HG03439 (cell line): ENCODE data around the gene FGF3.
"Not testable (repeated sequence)": the region's sequence is repeated elsewhere in the genome, so short reads cannot be mapped to it uniquely, and the experiment has no call there.

Experiments
- ATAC-seq: cut with Tn5 transposase; IDR thresholded peaks from one replicate; pipeline ENCODE4 v1.9.1; 2021; ENCODE audit warnings: mild to moderate bottlenecking, moderate library complexity; ENCODE audit not compliant: unreplicated experiment

FGF3 gene

GRCh38 chr11:69773626-69774353 is 45.4 kb downstream of the FGF3 start:
- no peak for ATAC-seq

GRCh38 chr11:69771466-69771865 is 47.8 kb downstream of the FGF3 start:
- ATAC-seq, result no peak

GRCh38 chr11:69770540-69770939 is 48.7 kb downstream of the FGF3 start:
- ATAC-seq, result no peak

DNA sequence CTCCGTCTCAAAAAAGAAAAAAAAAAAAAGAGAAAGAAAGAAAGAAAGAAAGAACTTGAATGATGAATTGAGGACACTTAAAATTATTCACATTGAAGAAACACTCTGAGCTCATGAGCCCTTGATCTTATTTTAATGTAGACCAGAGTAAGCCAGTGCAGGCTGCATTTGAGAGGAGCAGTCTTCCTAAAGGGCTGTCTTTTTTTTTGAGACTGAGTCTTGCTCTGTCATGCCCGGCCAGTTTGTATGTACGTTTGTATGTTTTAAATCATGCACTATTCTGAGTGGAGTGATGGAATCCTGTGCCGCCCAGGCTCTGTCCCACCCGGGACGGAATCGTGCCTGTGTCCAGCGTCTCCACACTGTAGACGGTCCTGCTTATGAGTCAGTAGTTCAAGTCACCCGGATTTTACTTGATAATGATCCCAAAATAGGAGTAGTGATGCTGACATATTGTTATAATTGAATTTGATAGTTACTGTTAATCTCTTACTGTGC is 53.7 kb downstream of the FGF3 start:
- no peak for ATAC-seq

DNA sequence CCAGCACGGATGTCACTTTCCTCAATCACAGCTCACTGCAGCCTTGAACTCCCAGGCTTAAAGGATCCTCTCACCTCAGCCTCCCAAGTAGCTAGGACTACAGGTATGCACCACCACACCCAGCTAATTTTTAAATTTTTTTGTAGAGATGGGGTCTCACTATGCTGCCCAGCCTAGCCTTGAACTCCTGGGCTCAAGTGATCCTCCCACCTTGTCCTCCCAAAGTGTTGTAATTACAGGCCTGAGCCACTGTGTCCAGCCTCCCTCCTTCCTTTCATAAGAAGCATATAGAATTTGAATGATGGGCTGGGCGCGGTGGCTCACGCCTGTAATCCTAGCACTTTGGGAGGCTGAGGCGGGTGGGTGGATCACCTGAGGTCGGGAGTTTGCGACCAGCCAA is 54.3 kb downstream of the FGF3 start:
- not testable (repeated sequence) for ATAC-seq

DNA sequence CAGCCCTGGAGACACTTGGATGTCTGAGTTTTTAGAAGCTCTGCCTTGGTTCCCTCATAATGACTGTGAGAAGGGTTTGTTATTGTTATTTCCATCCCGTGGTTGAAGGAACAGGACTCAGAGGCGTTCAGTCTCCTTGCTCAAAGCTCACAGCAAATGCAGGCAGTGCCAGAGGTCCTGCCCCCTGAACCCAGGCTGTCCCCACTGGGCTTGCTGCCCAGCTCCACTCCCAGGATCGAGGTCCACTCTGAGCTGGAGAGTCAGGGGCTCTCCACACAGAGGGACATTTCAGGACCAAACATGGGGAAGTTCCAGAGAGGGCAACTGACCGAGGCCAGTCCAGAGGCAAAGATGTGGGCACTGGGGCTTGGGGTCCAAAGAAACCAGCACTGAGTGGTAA is 58.9 kb downstream of the FGF3 start:
- no peak for ATAC-seq
